Left kidney (tissue), 2 donors: Measurements from ENCODE around the gene GRAMD4. TPM values are rescaled to one million over a fixed set of nuclear protein-coding genes. Genes with fewer than 3 reads are reported as not detected.

Experiments used
- DNase-seq: peaks from one replicate; pipeline ENCODE4 v3.0.0-alpha.2; 2013
- polyA plus RNA-seq: library from polyadenylated mRNA; unstranded; fragments of 120-200 nt; gene quantifications from one replicate; pipeline ENCODE4 v1.2.1, GENCODE V29; 2013; ENCODE audit not compliant: insufficient read length

Gene GRAMD4
- polyA plus RNA-seq, 1 donor, result 17.0 TPM

GRCh38 chr22:46596032-46596441 lies 24.1 kb upstream of the GRAMD4 start:
- no peak for DNase-seq

GRCh38 chr22:46596819-46597218 lies 23.4 kb upstream of the GRAMD4 start:
- no peak for DNase-seq

GRCh38 chr22:46598224-46598623 lies 22.0 kb upstream of the GRAMD4 start:
- DNase-seq, result no peak

- no peak for DNase-seq
These were observed 21.3 kb upstream of the GRAMD4 start for GRCh38 chr22:46598737-46599424.

GRCh38 chr22:46600273-46600796 lies 19.9 kb upstream of the GRAMD4 start:
- DNase-seq, result no peak

GRCh38 chr22:46602025-46602424 lies 18.2 kb upstream of the GRAMD4 start:
- DNase-seq, result no peak

GRCh38 chr22:46604306-46604690 lies 15.9 kb upstream of the GRAMD4 start:
- no peak for DNase-seq

GRCh38 chr22:46605117-46605516 lies 15.1 kb upstream of the GRAMD4 start:
- no peak for DNase-seq

- no peak for DNase-seq
These were observed 13.3 kb upstream of the GRAMD4 start for GRCh38 chr22:46606886-46607285.

GRCh38 chr22:46607483-46608114 lies 12.6 kb upstream of the GRAMD4 start:
- DNase-seq, result no peak

- DNase-seq, result no peak
These were observed 11.0 kb upstream of the GRAMD4 start for GRCh38 chr22:46609175-46609690.

GRCh38 chr22:46609724-46610201 lies 10.4 kb upstream of the GRAMD4 start:
- DNase-seq, result no peak

GRCh38 chr22:46610356-46610755 lies 9.8 kb upstream of the GRAMD4 start:
- no peak for DNase-seq

GRCh38 chr22:46611189-46611588 lies 9.0 kb upstream of the GRAMD4 start:
- DNase-seq, result no peak

- no peak for DNase-seq
These were observed 7.8 kb upstream of the GRAMD4 start for GRCh38 chr22:46612341-46612903.

- no peak for DNase-seq
These were observed 7.1 kb upstream of the GRAMD4 start for GRCh38 chr22:46612904-46613605.

GRCh38 chr22:46613606-46614021 lies 6.6 kb upstream of the GRAMD4 start:
- DNase-seq, result no peak

GRCh38 chr22:46614025-46614931 lies 5.9 kb upstream of the GRAMD4 start:
- no peak for DNase-seq

- DNase-seq, result no peak
These were observed 2.8 kb upstream of the GRAMD4 start for GRCh38 chr22:46617207-46617985.

- no peak for DNase-seq
These were observed 2.1 kb upstream of the GRAMD4 start for GRCh38 chr22:46617986-46618647.
